Endothelial cell of umbilical vein (primary cell): ENCODE measurements around the gene DUSP16. TPM values are rescaled to one million over a fixed set of nuclear protein-coding genes. Genes with fewer than 3 reads are reported as not detected.

ENCODE experiments used
- BruUV-seq: library from RNA; stranded (reverse); fragments of 400-500 nt; replicated peaks from 2 replicates; lab custom pipeline; 2021; lab: Mats Ljungman, UMichigan
- CTCF ChIA-PET: fragments of 300-600, 350-600 bp; sonication (Branson Sonifier 250); formaldehyde crosslinking; loops from one replicate; lab custom pipeline; 2021; ENCODE audit warnings: antibody characterized with exemption, inconsistent platforms; lab: Charles Lee
- POLR2A ChIA-PET: fragments of 300-600, 350-600 bp; sonication (Branson Sonifier 250); formaldehyde crosslinking; loops from one replicate; lab custom pipeline; 2021; ENCODE audit warnings: antibody characterized with exemption, inconsistent platforms; lab: Charles Lee
- DNase-seq: peaks from one replicate; pipeline ENCODE4 v3.0.0-alpha.2; 2011; ENCODE audit warnings: low read depth, low spot score
- FAIRE-seq: peaks from 2 replicates; lab custom pipeline; 2011; peaks lifted over from hg19 to GRCh38; lab: Jason Lieb, UNC
- H2AFZ ChIP-seq: 2 replicates; pipeline ENCODE4 v1.6.0; 2012; ENCODE audit warnings: low read depth, low read length, control low read depth, inconsistent platforms
- H3K27ac ChIP-seq: 2 replicates; pipeline ENCODE4 v1.5.1; 2011; ENCODE audit warnings: low read depth, mild to moderate bottlenecking, control low read depth, low read length, moderate library complexity; ENCODE audit not compliant: insufficient read depth
- H3K27me3 ChIP-seq, 2 experiments: 2 replicates each; pipeline versions ENCODE4 v1.6.0 to v1.6.1; 2011; ENCODE audit warnings: low read length in 2 of 2, mixed read lengths in 1 of 2; ENCODE audit not compliant: control insufficient read depth in 2 of 2, insufficient read depth in 2 of 2
- H3K36me3 ChIP-seq, 2 experiments: 2 replicates in 1 of 2; 3 replicates in 1 of 2; pipeline ENCODE4 v1.5.1; 2011; ENCODE audit warnings: low read length in 2 of 2, mild to moderate bottlenecking in 1 of 2, moderate library complexity in 1 of 2; ENCODE audit not compliant: control insufficient read depth in 2 of 2, insufficient read depth in 2 of 2; ENCODE audit errors: extremely low read depth in 1 of 2
- H3K4me1 ChIP-seq: 3 replicates; pipeline ENCODE4 v1.5.1; 2011; ENCODE audit warnings: mild to moderate bottlenecking, low read length; ENCODE audit not compliant: control insufficient read depth, insufficient read depth; ENCODE audit errors: extremely low read depth
- H3K4me2 ChIP-seq: 2 replicates; pipeline ENCODE4 v1.6.1; 2011; ENCODE audit warnings: low read length, control low read depth, mixed read lengths; ENCODE audit not compliant: insufficient read depth
- H3K4me3 ChIP-seq, 3 experiments: fragments of 200-600 bp in 1 of 3; sonication (generic), shearing (Covaris generic) in 1 of 3; replicated peaks in 1 of 3; 2 replicates each; pipeline ENCODE4 v1.5.1; 2011 to 2016; ENCODE audit warnings: control low read depth in 3 of 3, low read length in 3 of 3, mild to moderate bottlenecking in 2 of 3, inconsistent platforms in 1 of 3, low read depth in 1 of 3, moderate library complexity in 1 of 3; ENCODE audit not compliant: insufficient read depth in 1 of 3
- H3K79me2 ChIP-seq: 2 replicates; pipeline ENCODE4 v1.6.0; 2012; ENCODE audit warnings: low read length, inconsistent platforms; ENCODE audit not compliant: control insufficient read depth, insufficient read depth
- H3K9ac ChIP-seq: replicated peaks from 2 replicates; pipeline ENCODE3; 2011; ENCODE audit warnings: low read length, control low read depth; ENCODE audit not compliant: insufficient read depth; ENCODE audit errors: extremely low read depth
- H3K9me1 ChIP-seq: replicated peaks from 3 replicates; pipeline ENCODE4 v1.6.0; 2011; ENCODE audit warnings: mild to moderate bottlenecking, low read length; ENCODE audit not compliant: control insufficient read depth, insufficient read depth; ENCODE audit errors: extremely low read depth
- H3K9me3 ChIP-seq: replicated peaks from 2 replicates; pipeline ENCODE4 v1.5.1; 2012; ENCODE audit warnings: low read length, inconsistent platforms; ENCODE audit not compliant: control insufficient read depth, insufficient read depth
- H4K20me1 ChIP-seq: replicated peaks from 2 replicates; pipeline ENCODE3; 2011; ENCODE audit warnings: mild to moderate bottlenecking, low read length; ENCODE audit not compliant: control insufficient read depth, insufficient read depth; ENCODE audit errors: extremely low read depth
- CTCF ChIP-seq, 2 donors: IDR thresholded peaks; 1 replicate in 1 of 2; 2 replicates in 1 of 2; pipeline ENCODE4 v1.5.1; 2011; ENCODE audit warnings: low read length in 2 of 2, mild to moderate bottlenecking in 2 of 2, moderate library complexity in 2 of 2, control low read depth in 1 of 2, inconsistent platforms in 1 of 2, low read depth in 1 of 2; ENCODE audit not compliant: insufficient read depth in 1 of 2; ENCODE audit errors: extremely low read depth in 1 of 2
- EZH2 ChIP-seq: IDR thresholded peaks from 2 replicates; pipeline ENCODE4 v1.6.1; 2012; ENCODE audit warnings: borderline replicate concordance, low read depth, mild to moderate bottlenecking, moderate library complexity, low read length, inconsistent platforms; ENCODE audit not compliant: severe bottlenecking
- FOS ChIP-seq: IDR thresholded peaks from 2 replicates; pipeline ENCODE4 v1.6.1; 2011; ENCODE audit warnings: mild to moderate bottlenecking, low read length, moderate library complexity, borderline replicate concordance; ENCODE audit not compliant: insufficient read depth
- GATA2 ChIP-seq: IDR thresholded peaks from 2 replicates; pipeline ENCODE4 v1.7.0; 2011; ENCODE audit warnings: low read depth, mild to moderate bottlenecking, moderate library complexity, mixed read lengths, low read length; ENCODE audit not compliant: insufficient read length, insufficient read depth
- JUN ChIP-seq: IDR thresholded peaks from 2 replicates; pipeline ENCODE4 v1.6.1; 2011; ENCODE audit warnings: borderline replicate concordance, low read depth; ENCODE audit not compliant: insufficient read length, insufficient read depth
- MAX ChIP-seq: IDR thresholded peaks from 2 replicates; pipeline ENCODE4 v1.6.1; 2011; ENCODE audit not compliant: insufficient read depth, insufficient read length
- POLR2A ChIP-seq: IDR thresholded peaks from 2 replicates; pipeline ENCODE4 v1.6.1; 2012; ENCODE audit warnings: low read depth, mild to moderate bottlenecking, control low read depth, low read length
- dilution Hi-C: fragments of 300-500 bp; cut with MboI; formaldehyde crosslinking; loops from one replicate; pipeline ENCODE4 v1.15.0; 2019; ENCODE audit warnings: low sequenced_read_pairs; ENCODE audit not compliant: extremely low pct_ligation_motif_present
- intact Hi-C: fragments of 100-400 bp; cut with micrococcal nuclease; formaldehyde crosslinking; loops from one replicate; pipeline ENCODE4 v1.10.0; 2022
- polyA plus RNA-seq, 4 experiments: library from polyadenylated mRNA; depleted of rRNA in 3 of 4; stranded (reverse) in 3 of 4; unstranded in 1 of 4; fragments of >200 nt; gene quantifications; 2 replicates each; pipeline versions ENCODE4 v1.2.1 to v1.2.3, GENCODE V29; 2011 to 2012; ENCODE audit warnings: missing spikeins in 1 of 4
- total RNA-seq: library from RNA; stranded (reverse); gene quantifications from 2 replicates; pipeline ENCODE4 v1.2.3, GENCODE V29; 2021

Gene DUSP16
- total and polyA plus RNA-seq, 2 donors (not counting 3 experiments of a cell fraction or from before 2014, with no cell fraction given): 7.4 to 19.5 TPM

GRCh38 chr12:12528361-12529270, 34.0 kb downstream of the DUSP16 start:
- intact Hi-C loops (no loop called here), dilution Hi-C loops (no loop called here)
- Histone ChIP-seq H3K27me3 (no peaks in the 10 kb centered on the region), H3K79me2 (no peaks in the 10 kb centered on the region), H3K4me1 (peaks cover 10% of the 10 kb centered on the region), H3K9me1 (no peaks in the 10 kb centered on the region), H3K36me3 (no peaks in the 10 kb centered on the region), H3K9me3 (no peaks in the 10 kb centered on the region), H3K4me2 (no peak overlapping the region), H3K4me3 (no peak overlapping the region), H4K20me1 (no peaks in the 10 kb centered on the region), H3K9ac (no peak overlapping the region), H2AFZ (no peak overlapping the region), H3K27ac (no peak overlapping the region)
- FAIRE-seq (peak; percentile 8), DNase-seq (peak; percentile 72)
- BruUV-seq: no TSS peak
- POLR2A ChIA-PET: no interaction called here
- TF ChIP-seq MAX (no peak), POLR2A (no peak), EZH2 (no peak), GATA2 (no peak), CTCF (IDR thresholded peaks at IDR 0.05; ENCODE audit: extremely low read depth in 1 of 2, insufficient read depth in 1 of 2, low read depth in 1 of 2, low read length in 2 of 2) (no peak), FOS (no peak), JUN (no peak)
- CTCF ChIA-PET: interaction anchor here (1.5 kb wide), 1 partner anchor 9 kb away, joined by 5 read pairs; no protein-coding TSS in a partner anchor
